ENCODE results near the gene MRAP.
A peak's percentile ranks its signal among the peaks of the same experiment; 100 is the strongest.

Gene MRAP

DNA sequence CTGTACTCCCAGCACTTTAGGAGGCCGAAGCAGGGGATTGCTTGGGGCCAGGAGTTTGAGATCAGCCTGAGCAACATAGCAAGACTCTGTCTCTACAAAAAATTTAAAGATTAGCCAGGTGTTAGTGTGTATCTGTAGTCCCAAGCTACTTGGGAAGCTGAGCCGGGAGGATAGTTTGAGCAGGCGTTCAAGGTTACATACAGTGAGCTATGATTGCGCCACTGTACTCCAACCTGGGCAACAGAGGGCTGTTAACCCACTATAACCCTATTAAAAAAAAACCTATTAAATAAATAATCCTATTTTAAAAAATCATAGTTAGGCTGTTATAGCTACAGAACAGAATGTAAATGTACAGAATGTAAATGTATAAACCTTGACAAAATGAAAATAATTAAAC, 22.0 kb upstream of the MRAP start:
- Histone ChIP-seq H3K9me3 (no peaks in the 10 kb centered on the region), H3K4me3 (ENCODE audit: low read depth, low read length) (no peak overlapping the region), H3K4me1 (no peaks in the 10 kb centered on the region; the same call in 1 of the 2 replicates), H3K36me3 (peaks cover 10% of the 10 kb centered on the region), H3K27me3 (no peaks in the 10 kb centered on the region)
- TF ChIP-seq, protein P1, sequence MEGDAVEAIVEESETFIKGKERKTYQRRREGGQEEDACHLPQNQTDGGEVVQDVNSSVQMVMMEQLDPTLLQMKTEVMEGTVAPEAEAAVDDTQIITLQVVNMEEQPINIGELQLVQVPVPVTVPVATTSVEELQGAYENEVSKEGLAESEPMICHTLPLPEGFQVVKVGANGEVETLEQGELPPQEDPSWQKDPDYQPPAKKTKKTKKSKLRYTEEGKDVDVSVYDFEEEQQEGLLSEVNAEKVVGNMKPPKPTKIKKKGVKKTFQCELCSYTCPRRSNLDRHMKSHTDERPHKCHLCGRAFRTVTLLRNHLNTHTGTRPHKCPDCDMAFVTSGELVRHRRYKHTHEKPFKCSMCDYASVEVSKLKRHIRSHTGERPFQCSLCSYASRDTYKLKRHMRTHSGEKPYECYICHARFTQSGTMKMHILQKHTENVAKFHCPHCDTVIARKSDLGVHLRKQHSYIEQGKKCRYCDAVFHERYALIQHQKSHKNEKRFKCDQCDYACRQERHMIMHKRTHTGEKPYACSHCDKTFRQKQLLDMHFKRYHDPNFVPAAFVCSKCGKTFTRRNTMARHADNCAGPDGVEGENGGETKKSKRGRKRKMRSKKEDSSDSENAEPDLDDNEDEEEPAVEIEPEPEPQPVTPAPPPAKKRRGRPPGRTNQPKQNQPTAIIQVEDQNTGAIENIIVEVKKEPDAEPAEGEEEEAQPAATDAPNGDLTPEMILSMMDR (IDR thresholded peaks at IDR 0.05; ENCODE audit: low read depth, low read length), result no peak
- DNase-seq, result no peak

DNA sequence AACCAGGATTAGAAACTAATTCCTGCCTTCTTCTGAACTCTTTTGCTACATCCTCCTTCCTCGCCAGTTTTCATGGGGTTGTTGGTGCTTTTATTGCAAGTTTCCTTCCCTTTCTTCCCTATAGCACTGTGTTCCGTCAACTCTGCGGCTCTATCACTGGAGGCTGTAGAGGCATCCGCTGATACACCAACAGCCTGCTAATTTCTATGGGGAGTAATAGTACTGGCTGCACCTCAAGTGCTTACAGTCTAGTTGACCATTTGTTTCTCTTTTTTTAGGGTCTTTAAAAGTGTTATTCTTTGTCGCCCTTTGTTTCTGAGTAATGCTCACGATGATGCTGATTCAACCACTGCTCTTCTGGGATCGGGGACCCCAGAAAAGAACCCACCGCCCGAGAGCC, 20.6 kb upstream of the MRAP start:
- Histone ChIP-seq H3K27me3 (no peaks in the 10 kb centered on the region), H3K36me3 (peaks cover 3% of the 10 kb centered on the region; the same call in 1 of the 2 replicates), H3K4me1 (no peaks in the 10 kb centered on the region; the same call in 1 of the 2 replicates), H3K4me3 (ENCODE audit: low read depth, low read length) (peak overlapping the region; percentile 91), H3K9me3 (no peaks in the 10 kb centered on the region)
- no peak for DNase-seq
- TF ChIP-seq, protein P1 (IDR thresholded peaks at IDR 0.05; ENCODE audit: low read depth, low read length), result no peak

DNA sequence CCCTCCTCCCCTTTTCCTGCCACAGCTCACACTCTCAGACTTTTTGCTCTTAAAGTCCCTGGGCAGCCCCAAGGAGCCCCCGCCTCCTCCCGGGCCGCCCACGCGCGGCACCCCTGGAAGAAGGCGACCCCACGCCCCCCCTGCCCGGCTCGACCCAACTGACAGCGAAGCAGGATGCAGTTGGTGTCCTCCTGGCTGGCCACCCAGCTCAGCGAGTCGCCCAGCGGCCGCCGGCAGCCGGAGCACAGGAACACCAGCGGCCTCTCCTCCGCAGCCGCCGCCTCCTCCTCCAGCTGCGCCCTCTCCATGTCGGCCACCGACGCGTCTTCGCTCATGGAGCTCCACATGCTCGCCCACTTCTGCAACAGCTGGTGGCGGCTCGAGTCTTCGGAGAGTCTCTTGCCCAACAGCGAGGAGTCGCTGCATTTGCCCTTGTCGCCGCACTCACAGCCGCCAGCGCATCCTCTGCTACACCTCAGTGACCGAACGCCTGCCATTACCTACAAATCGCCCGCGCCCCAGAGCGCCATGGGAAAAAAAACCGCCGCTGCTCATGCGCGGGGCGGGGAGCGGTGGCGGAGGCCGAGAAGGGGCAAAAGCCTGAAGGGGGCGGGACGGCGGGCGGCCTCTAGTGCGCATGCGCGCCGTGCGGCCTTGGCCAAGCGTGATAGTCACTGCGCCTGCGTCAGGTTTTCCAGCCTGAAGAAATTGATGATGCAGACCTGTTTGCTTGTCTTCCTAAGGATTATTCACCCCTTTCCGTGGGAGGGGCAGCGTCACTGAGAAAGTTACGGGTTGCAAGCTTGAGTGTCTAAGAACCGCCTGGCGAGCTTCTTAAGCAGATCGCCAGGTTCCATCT, 19.9 kb upstream of the MRAP start, which contains the start of gene MIS18A:
TSS of gene MIS18A (minus strand) at position 532 of the 859 bp plus-strand sequence. CDS start at position 497, 35 bp downstream.
- TF ChIP-seq, protein P1 (IDR thresholded peaks at IDR 0.05; ENCODE audit: low read depth, low read length), result no peak
- H3K36me3 ChIP-seq, result peaks cover under 1% of the 10 kb centered on the region; the same call in 1 of the 2 replicates
- peak; percentile 97 for DNase-seq

DNA sequence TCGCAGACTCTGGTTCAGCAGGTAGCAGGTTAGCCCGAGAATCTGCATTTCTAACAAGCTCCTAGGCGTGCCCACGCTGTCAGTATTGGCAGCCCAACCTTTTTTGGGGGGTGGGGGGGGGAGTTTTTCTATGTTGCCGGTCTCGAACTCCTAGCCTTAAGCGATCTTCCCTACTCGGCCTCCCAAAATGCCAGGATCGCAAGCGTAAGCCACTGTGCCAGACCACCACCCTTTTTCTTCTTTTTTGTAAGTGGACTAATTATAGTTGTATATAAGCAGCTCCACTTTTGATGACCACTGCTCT, 19.3 kb upstream of the MRAP start:
- Histone ChIP-seq H3K27me3 (no peaks in the 10 kb centered on the region), H3K9me3 (no peaks in the 10 kb centered on the region), H3K4me1 (no peaks in the 10 kb centered on the region; the same call in 1 of the 2 replicates), H3K36me3 (no peaks in the 10 kb centered on the region; the same call in 1 of the 2 replicates), H3K4me3 (ENCODE audit: low read depth, low read length) (peak overlapping the region; percentile 91)
- DNase-seq, result no peak
- TF ChIP-seq, protein P1 (IDR thresholded peaks at IDR 0.05; ENCODE audit: low read depth, low read length), result no peak

More for the DNA sequence above, 19.9 kb upstream of the MRAP start, which contains the start of gene MIS18A:
- Histone ChIP-seq H3K27me3 (no peaks in the 10 kb centered on the region), H3K9me3 (no peaks in the 10 kb centered on the region), H3K4me1 (no peaks in the 10 kb centered on the region; the same call in 1 of the 2 replicates), H3K4me3 (ENCODE audit: low read depth, low read length) (peak within 1 kb of the TSS; percentile 91)

DNA sequence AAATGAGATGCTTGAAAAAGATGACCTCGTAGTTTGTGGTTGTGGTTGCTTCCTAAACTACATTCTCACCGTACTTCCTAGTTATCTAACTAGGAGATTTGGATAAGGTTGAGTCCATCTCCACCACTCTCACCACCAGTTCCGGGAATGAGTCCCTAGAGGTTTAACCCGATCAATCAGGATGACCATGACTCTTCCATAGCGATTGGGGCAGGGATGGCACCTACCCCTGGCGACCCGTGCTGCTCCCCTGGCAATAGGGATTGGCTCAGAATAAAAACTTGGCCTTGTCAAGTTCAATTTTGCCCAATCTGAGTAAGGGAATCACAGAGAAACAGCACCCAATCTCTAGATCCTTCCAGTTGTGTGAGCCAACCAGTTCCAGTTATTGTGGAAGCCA, 17.1 kb upstream of the MRAP start:
- no peaks in the 10 kb centered on the region; the same call in 1 of the 2 replicates for H3K4me1 ChIP-seq
- DNase-seq, result no peak
- H3K4me3 ChIP-seq (ENCODE audit: low read depth, low read length), result no peak overlapping the region
- H3K27me3 ChIP-seq, result no peaks in the 10 kb centered on the region
- no peaks in the 10 kb centered on the region for H3K9me3 ChIP-seq
- H3K36me3 ChIP-seq, result no peaks in the 10 kb centered on the region
- TF ChIP-seq, protein P1 (IDR thresholded peaks at IDR 0.05; ENCODE audit: low read depth, low read length), result no peak

DNA sequence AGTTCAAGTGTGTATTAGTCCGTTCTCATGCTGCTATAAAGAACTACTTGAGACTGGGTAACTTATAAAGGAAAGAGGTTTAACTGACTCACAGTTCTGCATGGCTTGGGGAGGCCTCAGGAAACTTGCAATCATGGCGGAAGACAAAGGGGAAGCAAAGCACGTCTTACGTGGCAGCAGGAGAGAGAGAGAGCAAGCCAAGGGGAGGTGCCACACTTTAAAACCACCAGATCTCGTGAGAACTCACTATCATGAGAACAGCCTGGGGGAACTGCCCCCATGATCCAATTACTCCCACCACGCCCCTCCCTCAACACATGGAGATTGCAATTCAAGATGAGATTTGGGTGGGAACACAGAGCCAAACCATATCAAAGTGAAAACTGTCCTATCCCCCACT, 15.7 kb upstream of the MRAP start:
- DNase-seq, result no peak
- TF ChIP-seq, protein P1 (IDR thresholded peaks at IDR 0.05; ENCODE audit: low read depth, low read length), result no peak
- Histone ChIP-seq H3K27me3 (no peaks in the 10 kb centered on the region), H3K4me1 (no peaks in the 10 kb centered on the region; the same call in 1 of the 2 replicates), H3K36me3 (no peaks in the 10 kb centered on the region), H3K9me3 (no peaks in the 10 kb centered on the region), H3K4me3 (ENCODE audit: low read depth, low read length) (no peak overlapping the region)

Measured in BE2C (cell line).